HepG2 (cell line): Measurements from ENCODE around the gene RTN1.

Experiments
- EZH2 ChIP-seq: conservative IDR thresholded peaks from 2 replicates; pipeline ENCODE4 v1.6.1; 2012; ENCODE audit warnings: mild to moderate bottlenecking, low read depth, low read length, moderate library complexity
- POLR2AphosphoS5 ChIP-seq: IDR thresholded peaks from 2 replicates; pipeline ENCODE4 v1.6.1; 2012; ENCODE audit warnings: low read depth, low read length

DNA sequence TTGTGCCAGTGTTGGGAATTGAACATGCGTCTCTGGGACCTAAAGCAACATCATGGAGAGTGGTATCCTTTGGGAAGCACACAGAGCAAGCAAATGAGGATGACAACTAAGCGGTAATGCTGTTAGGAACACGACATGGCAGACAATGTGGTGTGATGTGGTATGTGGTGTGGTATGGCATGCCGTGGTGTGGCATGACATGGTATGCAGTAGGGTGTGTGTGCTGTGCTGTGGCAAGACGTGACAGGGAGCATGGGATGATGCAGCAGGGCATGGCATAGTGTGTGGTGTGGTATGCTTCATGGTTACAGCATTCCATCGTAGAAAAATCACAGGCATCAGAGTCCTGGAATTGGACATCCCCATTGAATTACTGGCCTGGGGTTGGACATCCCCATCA, 108.7 kb downstream of the RTN1 start:
- TF ChIP-seq POLR2AphosphoS5, result no peak
- no peak for TF ChIP-seq EZH2
